ENCODE measurements around the gene R3HDML. TPM values are rescaled to one million over a fixed set of nuclear protein-coding genes. Genes with fewer than 3 reads are reported as not detected.
A peak's percentile ranks its signal among the peaks of the same experiment; 100 is the strongest.

Gene R3HDML
- total and polyA plus RNA-seq, 2 of the 13 experiments (the other 11 are each of a cell fraction or from before 2014, with no cell fraction given), result not detected

DNA sequence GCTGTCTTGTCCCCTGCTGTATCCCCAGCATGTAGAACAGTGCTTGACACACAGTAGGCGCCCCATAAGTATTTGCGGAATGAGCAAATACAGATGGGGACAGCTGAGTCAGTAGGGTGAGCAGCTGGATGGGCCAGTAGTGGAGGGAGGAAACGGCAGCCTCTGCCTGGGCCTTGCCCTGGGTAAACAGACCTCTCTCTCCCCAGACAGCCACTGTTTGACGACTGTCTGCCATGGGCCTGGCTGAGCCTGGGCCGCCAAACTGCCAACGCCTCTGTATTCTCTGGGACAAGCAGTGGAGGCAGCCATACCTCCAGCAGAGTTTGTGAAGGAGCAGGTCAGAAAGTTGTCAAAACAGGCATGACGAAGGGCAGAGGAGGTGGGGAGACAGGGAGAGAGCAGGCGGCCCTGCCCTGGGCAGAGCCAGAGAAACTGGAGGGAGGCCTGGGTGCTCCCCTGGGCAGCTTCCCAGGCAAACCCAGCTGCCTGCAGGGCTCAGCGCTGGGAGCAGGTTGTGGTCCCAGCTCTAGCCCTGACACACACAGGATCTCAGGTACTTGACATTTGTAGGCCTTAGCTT lies 33.9 kb downstream of the R3HDML start (continued):
- TF ChIP-seq SRSF1 (optimal IDR thresholded peaks at IDR 0.05; ENCODE audit: low read depth, low read length) (no peak), DNMT1 (CRISPR knock-in tag; IDR thresholded peaks at IDR 0.05) (no peak; the same call in 1 of the 2 replicates), ARHGAP35 (CRISPR knock-in tag; IDR thresholded peaks at IDR 0.05; ENCODE audit: borderline replicate concordance) (no peak; the same call in 1 of the 2 replicates), SP1 (IDR thresholded peaks at IDR 0.05) (no peak), SP1 (CRISPR knock-in tag; IDR thresholded peaks at IDR 0.05) (peak; percentile 60), SNAPC2 (CRISPR knock-in tag; IDR thresholded peaks at IDR 0.05) (peak; percentile 75; the same call in 1 of the 2 replicates), ZNF382 (CRISPR knock-in tag; IDR thresholded peaks at IDR 0.05; ENCODE audit: borderline replicate concordance) (no peak), ZNF709 (CRISPR knock-in tag; IDR thresholded peaks at IDR 0.05) (peak; percentile 17; the same call in 1 of the 2 replicates), ZNF713 (CRISPR knock-in tag; IDR thresholded peaks at IDR 0.05) (no peak; the same call in 1 of the 2 replicates)
- TF ChIP-seq, protein P1, sequence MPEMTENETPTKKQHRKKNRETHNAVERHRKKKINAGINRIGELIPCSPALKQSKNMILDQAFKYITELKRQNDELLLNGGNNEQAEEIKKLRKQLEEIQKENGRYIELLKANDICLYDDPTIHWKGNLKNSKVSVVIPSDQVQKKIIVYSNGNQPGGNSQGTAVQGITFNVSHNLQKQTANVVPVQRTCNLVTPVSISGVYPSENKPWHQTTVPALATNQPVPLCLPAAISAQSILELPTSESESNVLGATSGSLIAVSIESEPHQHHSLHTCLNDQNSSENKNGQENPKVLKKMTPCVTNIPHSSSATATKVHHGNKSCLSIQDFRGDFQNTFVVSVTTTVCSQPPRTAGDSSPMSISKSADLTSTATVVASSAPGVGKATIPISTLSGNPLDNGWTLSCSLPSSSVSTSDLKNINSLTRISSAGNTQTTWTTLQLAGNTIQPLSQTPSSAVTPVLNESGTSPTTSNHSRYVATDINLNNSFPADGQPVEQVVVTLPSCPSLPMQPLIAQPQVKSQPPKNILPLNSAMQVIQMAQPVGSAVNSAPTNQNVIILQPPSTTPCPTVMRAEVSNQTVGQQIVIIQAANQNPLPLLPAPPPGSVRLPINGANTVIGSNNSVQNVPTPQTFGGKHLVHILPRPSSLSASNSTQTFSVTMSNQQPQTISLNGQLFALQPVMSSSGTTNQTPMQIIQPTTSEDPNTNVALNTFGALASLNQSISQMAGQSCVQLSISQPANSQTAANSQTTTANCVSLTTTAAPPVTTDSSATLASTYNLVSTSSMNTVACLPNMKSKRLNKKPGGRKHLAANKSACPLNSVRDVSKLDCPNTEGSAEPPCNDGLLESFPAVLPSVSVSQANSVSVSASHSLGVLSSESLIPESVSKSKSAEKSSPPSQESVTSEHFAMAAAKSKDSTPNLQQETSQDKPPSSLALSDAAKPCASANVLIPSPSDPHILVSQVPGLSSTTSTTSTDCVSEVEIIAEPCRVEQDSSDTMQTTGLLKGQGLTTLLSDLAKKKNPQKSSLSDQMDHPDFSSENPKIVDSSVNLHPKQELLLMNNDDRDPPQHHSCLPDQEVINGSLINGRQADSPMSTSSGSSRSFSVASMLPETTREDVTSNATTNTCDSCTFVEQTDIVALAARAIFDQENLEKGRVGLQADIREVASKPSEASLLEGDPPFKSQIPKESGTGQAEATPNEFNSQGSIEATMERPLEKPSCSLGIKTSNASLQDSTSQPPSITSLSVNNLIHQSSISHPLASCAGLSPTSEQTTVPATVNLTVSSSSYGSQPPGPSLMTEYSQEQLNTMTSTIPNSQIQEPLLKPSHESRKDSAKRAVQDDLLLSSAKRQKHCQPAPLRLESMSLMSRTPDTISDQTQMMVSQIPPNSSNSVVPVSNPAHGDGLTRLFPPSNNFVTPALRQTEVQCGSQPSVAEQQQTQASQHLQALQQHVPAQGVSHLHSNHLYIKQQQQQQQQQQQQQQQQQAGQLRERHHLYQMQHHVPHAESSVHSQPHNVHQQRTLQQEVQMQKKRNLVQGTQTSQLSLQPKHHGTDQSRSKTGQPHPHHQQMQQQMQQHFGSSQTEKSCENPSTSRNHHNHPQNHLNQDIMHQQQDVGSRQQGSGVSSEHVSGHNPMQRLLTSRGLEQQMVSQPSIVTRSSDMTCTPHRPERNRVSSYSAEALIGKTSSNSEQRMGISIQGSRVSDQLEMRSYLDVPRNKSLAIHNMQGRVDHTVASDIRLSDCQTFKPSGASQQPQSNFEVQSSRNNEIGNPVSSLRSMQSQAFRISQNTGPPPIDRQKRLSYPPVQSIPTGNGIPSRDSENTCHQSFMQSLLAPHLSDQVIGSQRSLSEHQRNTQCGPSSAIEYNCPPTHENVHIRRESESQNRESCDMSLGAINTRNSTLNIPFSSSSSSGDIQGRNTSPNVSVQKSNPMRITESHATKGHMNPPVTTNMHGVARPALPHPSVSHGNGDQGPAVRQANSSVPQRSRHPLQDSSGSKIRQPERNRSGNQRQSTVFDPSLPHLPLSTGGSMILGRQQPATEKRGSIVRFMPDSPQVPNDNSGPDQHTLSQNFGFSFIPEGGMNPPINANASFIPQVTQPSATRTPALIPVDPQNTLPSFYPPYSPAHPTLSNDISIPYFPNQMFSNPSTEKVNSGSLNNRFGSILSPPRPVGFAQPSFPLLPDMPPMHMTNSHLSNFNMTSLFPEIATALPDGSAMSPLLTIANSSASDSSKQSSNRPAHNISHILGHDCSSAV (CRISPR knock-in tag; IDR thresholded peaks at IDR 0.05; ENCODE audit: borderline replicate concordance), result no peak
- TF ChIP-seq, protein P2, sequence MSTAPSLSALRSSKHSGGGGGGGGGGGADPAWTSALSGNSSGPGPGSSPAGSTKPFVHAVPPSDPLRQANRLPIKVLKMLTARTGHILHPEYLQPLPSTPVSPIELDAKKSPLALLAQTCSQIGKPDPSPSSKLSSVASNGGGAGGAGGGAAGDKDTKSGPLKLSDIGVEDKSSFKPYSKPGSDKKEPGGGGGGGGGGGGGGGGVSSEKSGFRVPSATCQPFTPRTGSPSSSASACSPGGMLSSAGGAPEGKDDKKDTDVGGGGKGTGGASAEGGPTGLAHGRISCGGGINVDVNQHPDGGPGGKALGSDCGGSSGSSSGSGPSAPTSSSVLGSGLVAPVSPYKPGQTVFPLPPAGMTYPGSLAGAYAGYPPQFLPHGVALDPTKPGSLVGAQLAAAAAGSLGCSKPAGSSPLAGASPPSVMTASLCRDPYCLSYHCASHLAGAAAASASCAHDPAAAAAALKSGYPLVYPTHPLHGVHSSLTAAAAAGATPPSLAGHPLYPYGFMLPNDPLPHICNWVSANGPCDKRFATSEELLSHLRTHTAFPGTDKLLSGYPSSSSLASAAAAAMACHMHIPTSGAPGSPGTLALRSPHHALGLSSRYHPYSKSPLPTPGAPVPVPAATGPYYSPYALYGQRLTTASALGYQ (CRISPR knock-in tag; IDR thresholded peaks at IDR 0.05), result peak; percentile 86; the same call in 1 of the 2 replicates
- TF ChIP-seq, protein P3, sequence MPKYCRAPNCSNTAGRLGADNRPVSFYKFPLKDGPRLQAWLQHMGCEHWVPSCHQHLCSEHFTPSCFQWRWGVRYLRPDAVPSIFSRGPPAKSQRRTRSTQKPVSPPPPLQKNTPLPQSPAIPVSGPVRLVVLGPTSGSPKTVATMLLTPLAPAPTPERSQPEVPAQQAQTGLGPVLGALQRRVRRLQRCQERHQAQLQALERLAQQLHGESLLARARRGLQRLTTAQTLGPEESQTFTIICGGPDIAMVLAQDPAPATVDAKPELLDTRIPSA (CRISPR knock-in tag; IDR thresholded peaks at IDR 0.05; ENCODE audit: borderline replicate concordance), result 0 out of 2 replicates have a peak, but pooled peaks have one; percentile 4
- TF ChIP-seq, protein P4, sequence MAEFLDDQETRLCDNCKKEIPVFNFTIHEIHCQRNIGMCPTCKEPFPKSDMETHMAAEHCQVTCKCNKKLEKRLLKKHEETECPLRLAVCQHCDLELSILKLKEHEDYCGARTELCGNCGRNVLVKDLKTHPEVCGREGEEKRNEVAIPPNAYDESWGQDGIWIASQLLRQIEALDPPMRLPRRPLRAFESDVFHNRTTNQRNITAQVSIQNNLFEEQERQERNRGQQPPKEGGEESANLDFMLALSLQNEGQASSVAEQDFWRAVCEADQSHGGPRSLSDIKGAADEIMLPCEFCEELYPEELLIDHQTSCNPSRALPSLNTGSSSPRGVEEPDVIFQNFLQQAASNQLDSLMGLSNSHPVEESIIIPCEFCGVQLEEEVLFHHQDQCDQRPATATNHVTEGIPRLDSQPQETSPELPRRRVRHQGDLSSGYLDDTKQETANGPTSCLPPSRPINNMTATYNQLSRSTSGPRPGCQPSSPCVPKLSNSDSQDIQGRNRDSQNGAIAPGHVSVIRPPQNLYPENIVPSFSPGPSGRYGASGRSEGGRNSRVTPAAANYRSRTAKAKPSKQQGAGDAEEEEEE (CRISPR knock-in tag; IDR thresholded peaks at IDR 0.05; ENCODE audit: borderline replicate concordance), result 0 out of 2 replicates have a peak, but pooled peaks have one; percentile 18

All from HepG2 (cell line).